GDM1 (cell line): Measurements from ENCODE around the gene ORC6.

Experiments used
- DNase-seq: peaks from one replicate; lab custom pipeline; 2025; lab: John Stamatoyannopoulos, UW

ORC6 gene

GRCh38 chr16:46701615-46702014 lies 12.2 kb downstream of the ORC6 start:
- DNase-seq, result no peak

- DNase-seq, result no peak
Observed at GRCh38 chr16:46702030-46702429, 12.6 kb downstream of the ORC6 start.

GRCh38 chr16:46706642-46707041 lies 17.2 kb downstream of the ORC6 start:
- no peak for DNase-seq

- DNase-seq, result no peak
Observed at GRCh38 chr16:46709469-46710005, 20.1 kb downstream of the ORC6 start.

GRCh38 chr16:46711106-46712058 lies 21.9 kb downstream of the ORC6 start:
- DNase-seq, result no peak

- no peak for DNase-seq
Observed at GRCh38 chr16:46712911-46713310, 23.5 kb downstream of the ORC6 start.

GRCh38 chr16:46713634-46714033 lies 24.2 kb downstream of the ORC6 start:
- DNase-seq, result no peak

- DNase-seq, result no peak
Observed at GRCh38 chr16:46714797-46715591, 25.5 kb downstream of the ORC6 start.

GRCh38 chr16:46715769-46716305 lies 26.4 kb downstream of the ORC6 start:
- no peak for DNase-seq

GRCh38 chr16:46717692-46718091 lies 28.2 kb downstream of the ORC6 start:
- DNase-seq, result no peak

- no peak for DNase-seq
Observed at GRCh38 chr16:46718214-46718613, 28.8 kb downstream of the ORC6 start.

- DNase-seq, result no peak
Observed at GRCh38 chr16:46719528-46719927, 30.1 kb downstream of the ORC6 start.

- no peak for DNase-seq
Observed at GRCh38 chr16:46720619-46721018, 31.2 kb downstream of the ORC6 start.

- no peak for DNase-seq
Observed at GRCh38 chr16:46721885-46722284, 32.4 kb downstream of the ORC6 start.

GRCh38 chr16:46727184-46727583 lies 37.7 kb downstream of the ORC6 start:
- no peak for DNase-seq

GRCh38 chr16:46727630-46728029 lies 38.2 kb downstream of the ORC6 start:
- no peak for DNase-seq

- no peak for DNase-seq
Observed at GRCh38 chr16:46728806-46729205, 39.3 kb downstream of the ORC6 start.

GRCh38 chr16:46729326-46729995 lies 40.0 kb downstream of the ORC6 start:
- no peak for DNase-seq

- no peak for DNase-seq
Observed at GRCh38 chr16:46730126-46730525, 40.7 kb downstream of the ORC6 start.

GRCh38 chr16:46730801-46731690 lies 41.6 kb downstream of the ORC6 start:
- DNase-seq, result no peak
